GM23338 (cell line): ENCODE data around the gene MLLT10. TPM values are rescaled to one million over a fixed set of nuclear protein-coding genes. Genes with fewer than 3 reads are reported as not detected.

ENCODE experiments used
- ATAC-seq: fragments of 200-7000 bp; cut with Tn5 transposase; 3 replicates; pipeline ENCODE4 v1.9.1; 2020
- DNase-seq: peaks from one replicate; pipeline ENCODE4 v3.0.0-alpha.2; 2015; ENCODE audit warnings: low spot score
- H2AFZ ChIP-seq: fragments of 200-600 bp; sonication (generic); 2 replicates; pipeline ENCODE4 v1.8.0; 2016; ENCODE audit warnings: antibody characterized with exemption, mild to moderate bottlenecking, moderate library complexity
- H3F3A ChIP-seq: fragments of 200-600 bp; sonication (generic); replicated peaks from 2 replicates; pipeline ENCODE4 v1.8.0; 2017; ENCODE audit warnings: antibody characterized with exemption, mixed run types, low read depth
- H3K27ac ChIP-seq: fragments of 200-600 bp; sonication (generic); 2 replicates; pipeline ENCODE4 v1.6.1; 2016; ENCODE audit warnings: low read depth
- H3K27me3 ChIP-seq: fragments of 200-600 bp; sonication (generic); 2 replicates; pipeline ENCODE4 v1.8.0; 2016; ENCODE audit warnings: mild to moderate bottlenecking, mixed run types, moderate library complexity; ENCODE audit not compliant: insufficient read depth
- H3K36me3 ChIP-seq: fragments of 200-600 bp; sonication (generic); 2 replicates; pipeline ENCODE4 v1.8.0; 2016; ENCODE audit warnings: mild to moderate bottlenecking; ENCODE audit not compliant: insufficient read depth
- H3K4me1 ChIP-seq: fragments of 200-600 bp; sonication (generic); 2 replicates; pipeline ENCODE4 v1.8.0; 2016; ENCODE audit warnings: mild to moderate bottlenecking, moderate library complexity; ENCODE audit not compliant: insufficient read depth
- H3K4me2 ChIP-seq: fragments of 200-600 bp; sonication (generic); 2 replicates; pipeline ENCODE4 v1.7.1; 2017; ENCODE audit warnings: mixed run types
- H3K4me3 ChIP-seq: fragments of 200-600 bp; sonication (generic); 2 replicates; pipeline ENCODE4 v1.6.1; 2016; ENCODE audit warnings: mixed run types
- H3K79me2 ChIP-seq: fragments of 200-600 bp; sonication (generic); replicated peaks from 2 replicates; pipeline ENCODE4 v1.8.0; 2017; ENCODE audit warnings: mild to moderate bottlenecking; ENCODE audit not compliant: insufficient read depth
- H3K9me2 ChIP-seq: fragments of 200-600 bp; sonication (generic); 2 replicates; pipeline ENCODE4 v1.8.0; 2017; ENCODE audit not compliant: insufficient read depth
- H4K20me1 ChIP-seq: fragments of 200-600 bp; sonication (generic); replicated peaks from 2 replicates; pipeline ENCODE4 v1.8.0; 2017; ENCODE audit warnings: mild to moderate bottlenecking; ENCODE audit not compliant: insufficient read depth
- H3K27ac Mint-ChIP-seq: 2 replicates; pipeline ENCODE4 v1.8.0; 2020; ENCODE audit warnings: inconsistent platforms, mild to moderate bottlenecking, moderate library complexity, mixed read lengths
- H3K27me3 Mint-ChIP-seq: 3 replicates; pipeline ENCODE4 v1.8.0; 2022; ENCODE audit warnings: low read depth, mild to moderate bottlenecking, moderate library complexity, mixed read lengths, inconsistent platforms; ENCODE audit not compliant: insufficient read depth, poor library complexity
- H3K36me3 Mint-ChIP-seq: 3 replicates; pipeline ENCODE4 v1.8.0; 2021; ENCODE audit warnings: low read depth, mild to moderate bottlenecking, inconsistent platforms, moderate library complexity, mixed read lengths
- H3K4me1 Mint-ChIP-seq: 3 replicates; pipeline ENCODE4 v1.8.0; 2020; ENCODE audit warnings: mild to moderate bottlenecking, inconsistent platforms, mixed read lengths
- H3K4me3 Mint-ChIP-seq: 3 replicates; pipeline ENCODE4 v1.8.0; 2021; ENCODE audit warnings: moderate library complexity, mild to moderate bottlenecking, inconsistent platforms, mixed read lengths
- H3K9me3 Mint-ChIP-seq: 3 replicates; pipeline ENCODE4 v1.8.0; 2020; ENCODE audit warnings: moderate library complexity, mild to moderate bottlenecking, inconsistent platforms, mixed read lengths
- CREB1 ChIP-seq: fragments of 250-450 bp; sonication (Bioruptor Pico); IDR thresholded peaks from 2 replicates; pipeline ENCODE4 v1.5.0; 2020; ENCODE audit warnings: low read depth, mild to moderate bottlenecking, moderate library complexity
- ETS1 ChIP-seq: IDR thresholded peaks from 2 replicates; pipeline ENCODE4 v1.6.1; 2016; ENCODE audit warnings: antibody characterized with exemption
- EZH2 ChIP-seq: fragments of 200-600 bp; sonication (generic); IDR thresholded peaks from one replicate; pipeline ENCODE4 v1.8.0; 2017; ENCODE audit warnings: antibody characterized with exemption, mild to moderate bottlenecking, low read depth; ENCODE audit not compliant: unreplicated experiment
- POLR2AphosphoS5 ChIP-seq: IDR thresholded peaks from 2 replicates; pipeline ENCODE4 v1.6.1; 2016; ENCODE audit warnings: antibody characterized with exemption, low read depth
- REST ChIP-seq: IDR thresholded peaks from one replicate; pipeline ENCODE4 v1.6.1; 2018; ENCODE audit warnings: antibody characterized with exemption; ENCODE audit not compliant: unreplicated experiment
- ZNF114 ChIP-seq: fragments of 250-450 bp; sonication (Bioruptor Pico); IDR thresholded peaks from 2 replicates; pipeline ENCODE4 v1.5.0; 2020; ENCODE audit warnings: mild to moderate bottlenecking, moderate library complexity
- ZNF331 ChIP-seq: fragments of 250-450 bp; sonication (Bioruptor Pico); IDR thresholded peaks from 2 replicates; pipeline ENCODE4 v1.5.0; 2020; ENCODE audit warnings: low read depth, mild to moderate bottlenecking, moderate library complexity
- polyA plus RNA-seq: library from polyadenylated mRNA; unstranded; fragments of >200 nt; fragmentation: Nextera tagmentation; extraction: Ambion mirVana; gene quantifications from 2 replicates; pipeline ENCODE4 v1.2.1, GENCODE V29; 2016
- total RNA-seq: library from RNA; depleted of rRNA; stranded (reverse); fragments of >200 nt; shearing (Covaris generic); gene quantifications from 2 replicates; pipeline ENCODE4 v1.2.3, GENCODE V29; 2014
- TF ChIP-seq, protein P1 (sequence below), 2 experiments: fragments of 200-600 bp in 1 of 2; sonication (generic) in 1 of 2; conservative IDR thresholded peaks; 2 replicates each; pipeline versions ENCODE4 v1.5.1 to v1.6.1; 2016 to 2017; ENCODE audit warnings: antibody characterized with exemption in 2 of 2, low read depth in 2 of 2, mild to moderate bottlenecking in 2 of 2, moderate library complexity in 1 of 2

MLLT10 gene
- total and polyA plus RNA-seq, 2 experiments from 2014 or later = 28.8 to 55.4 TPM

DNA sequence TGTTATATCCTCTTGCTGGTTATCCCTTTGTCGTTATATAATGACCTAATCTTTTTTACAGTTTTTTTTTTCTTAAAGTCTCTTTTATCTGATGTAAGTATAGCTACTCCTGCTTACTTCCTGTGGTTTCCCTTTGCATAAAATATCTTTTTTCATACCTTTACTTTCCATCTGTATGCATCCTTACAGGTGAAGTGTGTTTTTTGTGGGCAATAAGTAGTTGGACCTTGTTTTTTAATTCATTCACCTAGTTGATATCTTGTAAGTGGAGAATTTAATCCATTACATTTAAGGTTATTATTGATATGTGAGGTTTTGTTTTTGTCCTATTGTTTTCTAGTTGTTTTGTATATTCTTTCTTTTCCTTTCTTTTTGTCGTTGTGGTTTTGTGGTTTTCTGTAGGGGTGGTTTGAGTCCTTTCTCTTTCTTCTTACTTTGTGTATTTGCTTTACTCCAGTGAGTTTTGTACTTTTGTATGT lies 168.6 kb downstream of the MLLT10 start:
- H3K27me3 Mint-ChIP-seq = peaks cover 5% of the 10 kb centered on the region
- H4K20me1 ChIP-seq = peaks cover 11% of the 10 kb centered on the region; the same call in 1 of the 2 replicates

GRCh38 chr10:21705142-21705827 lies 171.3 kb downstream of the MLLT10 start:
- Mint-ChIP-seq H3K27ac (no peak overlapping the region), H3K4me1 (peaks cover 22% of the 10 kb centered on the region), H3K36me3 (peaks cover 40% of the 10 kb centered on the region), H3K27me3 (peaks cover 9% of the 10 kb centered on the region), H3K9me3 (peaks cover 11% of the 10 kb centered on the region), H3K4me3 (no peak overlapping the region)
- Histone ChIP-seq H3K36me3 (no peaks in the 10 kb centered on the region), H3K9me2 (no peaks in the 10 kb centered on the region), H3F3A (no peaks in the 10 kb centered on the region), H2AFZ (no peak overlapping the region), H4K20me1 (peaks cover 13% of the 10 kb centered on the region; the same call in 1 of the 2 replicates), H3K27ac (no peak overlapping the region), H3K27me3 (no peaks in the 10 kb centered on the region), H3K4me3 (no peak overlapping the region), H3K4me1 (peaks cover 8% of the 10 kb centered on the region; the same call in 1 of the 2 replicates), H3K4me2 (no peak overlapping the region), H3K79me2 (peaks cover 68% of the 10 kb centered on the region)
- no peak for TF ChIP-seq ZNF114 (CRISPR knock-in tag)
- TF ChIP-seq CREB1 = no peak
- TF ChIP-seq EZH2 = no peak
- no peak for TF ChIP-seq ZNF331
- TF ChIP-seq, protein P1, sequence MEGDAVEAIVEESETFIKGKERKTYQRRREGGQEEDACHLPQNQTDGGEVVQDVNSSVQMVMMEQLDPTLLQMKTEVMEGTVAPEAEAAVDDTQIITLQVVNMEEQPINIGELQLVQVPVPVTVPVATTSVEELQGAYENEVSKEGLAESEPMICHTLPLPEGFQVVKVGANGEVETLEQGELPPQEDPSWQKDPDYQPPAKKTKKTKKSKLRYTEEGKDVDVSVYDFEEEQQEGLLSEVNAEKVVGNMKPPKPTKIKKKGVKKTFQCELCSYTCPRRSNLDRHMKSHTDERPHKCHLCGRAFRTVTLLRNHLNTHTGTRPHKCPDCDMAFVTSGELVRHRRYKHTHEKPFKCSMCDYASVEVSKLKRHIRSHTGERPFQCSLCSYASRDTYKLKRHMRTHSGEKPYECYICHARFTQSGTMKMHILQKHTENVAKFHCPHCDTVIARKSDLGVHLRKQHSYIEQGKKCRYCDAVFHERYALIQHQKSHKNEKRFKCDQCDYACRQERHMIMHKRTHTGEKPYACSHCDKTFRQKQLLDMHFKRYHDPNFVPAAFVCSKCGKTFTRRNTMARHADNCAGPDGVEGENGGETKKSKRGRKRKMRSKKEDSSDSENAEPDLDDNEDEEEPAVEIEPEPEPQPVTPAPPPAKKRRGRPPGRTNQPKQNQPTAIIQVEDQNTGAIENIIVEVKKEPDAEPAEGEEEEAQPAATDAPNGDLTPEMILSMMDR (conservative IDR thresholded peaks at IDR 0.05; ENCODE audit: low read depth in 2 of 2) = no peak
- no peak for TF ChIP-seq POLR2AphosphoS5
- no peak; the same call in 2 of the 3 replicates for ATAC-seq
- no peak for DNase-seq

More for the DNA sequence above, 168.6 kb downstream of the MLLT10 start:
- H3K9me2 ChIP-seq = no peaks in the 10 kb centered on the region
- ATAC-seq (no peak), DNase-seq (no peak)
- H3K4me1 Mint-ChIP-seq = peaks cover 16% of the 10 kb centered on the region
- peaks cover 8% of the 10 kb centered on the region; the same call in 1 of the 2 replicates for H3K4me1 ChIP-seq
- no peak overlapping the region for H2AFZ ChIP-seq
- H3K36me3 Mint-ChIP-seq = peaks cover 56% of the 10 kb centered on the region
- H3K27ac Mint-ChIP-seq = no peak overlapping the region
- TF ChIP-seq POLR2AphosphoS5 = no peak
- no peaks in the 10 kb centered on the region for H3K27me3 ChIP-seq
- H3K27ac ChIP-seq = peak overlapping the region; percentile 27; the same call in 1 of the 2 replicates
- H3K36me3 ChIP-seq = no peaks in the 10 kb centered on the region
- no peaks in the 10 kb centered on the region for H3F3A ChIP-seq
- H3K4me2 ChIP-seq = no peak overlapping the region
- H3K4me3 ChIP-seq = no peak overlapping the region
- H3K4me3 Mint-ChIP-seq = no peak overlapping the region
- peaks cover 28% of the 10 kb centered on the region for H3K9me3 Mint-ChIP-seq
- peaks cover 90% of the 10 kb centered on the region for H3K79me2 ChIP-seq

DNA sequence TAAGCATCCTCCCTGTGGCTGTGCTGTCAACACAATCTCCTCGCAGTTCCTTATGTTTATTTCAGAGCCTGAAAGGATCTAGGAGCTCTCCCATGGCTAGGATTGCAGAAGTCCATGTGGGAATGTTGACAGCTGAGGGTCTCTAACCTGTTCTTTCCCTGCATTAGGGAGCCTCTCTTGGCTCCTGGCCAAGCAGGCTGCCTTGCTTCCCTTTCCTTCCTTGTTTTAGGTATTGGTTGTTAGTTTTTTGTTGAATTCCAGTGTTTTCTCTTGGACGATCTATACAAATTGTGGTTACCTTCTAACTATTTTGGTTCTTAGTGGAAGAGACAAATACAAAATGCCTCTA lies 171.8 kb downstream of the MLLT10 start:
- H3K9me3 Mint-ChIP-seq = peaks cover 5% of the 10 kb centered on the region; the same call in 2 of the 3 replicates
- peaks cover 8% of the 10 kb centered on the region; the same call in 1 of the 2 replicates for H3K4me1 ChIP-seq
- H3K27me3 Mint-ChIP-seq = peaks cover 9% of the 10 kb centered on the region
- H3K27ac Mint-ChIP-seq = no peak overlapping the region
- no peak overlapping the region for H2AFZ ChIP-seq
- H3K4me3 ChIP-seq = no peak overlapping the region
- H3K9me2 ChIP-seq = no peaks in the 10 kb centered on the region
- H3K4me3 Mint-ChIP-seq = no peak overlapping the region; the same call in 2 of the 3 replicates
- peaks cover 68% of the 10 kb centered on the region for H3K79me2 ChIP-seq
- no peak for TF ChIP-seq REST
- TF ChIP-seq ETS1 = no peak
- no peak overlapping the region for H3K27ac ChIP-seq
- no peaks in the 10 kb centered on the region for H3K27me3 ChIP-seq
- H3K4me1 Mint-ChIP-seq = peaks cover 22% of the 10 kb centered on the region
- H3K4me2 ChIP-seq = no peak overlapping the region
- ATAC-seq (peak; percentile 50), DNase-seq (peak; percentile 15)
- H4K20me1 ChIP-seq = peaks cover 13% of the 10 kb centered on the region; the same call in 1 of the 2 replicates
- H3K36me3 ChIP-seq = no peaks in the 10 kb centered on the region
- H3F3A ChIP-seq = no peaks in the 10 kb centered on the region
- H3K36me3 Mint-ChIP-seq = peaks cover 37% of the 10 kb centered on the region
